ENCODE measurements around the gene DGKQ. TPM values are rescaled to one million over a fixed set of nuclear protein-coding genes. Genes with fewer than 3 reads are reported as not detected.

DGKQ gene
- 1.9 TPM for polyA plus RNA-seq (2013, experiment 1 of 2)
- 1.7 TPM for polyA plus RNA-seq (2013, experiment 2 of 2)

- H3K79me2 ChIP-seq (ENCODE audit: control insufficient read depth, insufficient read depth, low read length), result no peaks in the 10 kb centered on the region
- no peak within 1 kb of the TSS for H3K4ac ChIP-seq (ENCODE audit: low read depth, low read length)
- DNase-seq, result peak; percentile 78
- H3K27me3 ChIP-seq (ENCODE audit: insufficient read depth, low read length, poor library complexity), result no peaks in the 10 kb centered on the region
- peak within 1 kb of the TSS; percentile 81 for H3K56ac ChIP-seq (ENCODE audit: low read length)
- no peak within 1 kb of the TSS for H4K8ac ChIP-seq (ENCODE audit: low read depth, low read length)
- no CpG with 5 or more reads among the region's 123 CpGs for WGBS (ENCODE audit: extremely low coverage, insufficient coverage, low lambda C conversion rate)
- H2BK5ac ChIP-seq (ENCODE audit: low read length), result no peak within 1 kb of the TSS
- no peak within 1 kb of the TSS for H4K5ac ChIP-seq (ENCODE audit: low read length)
- H3K36me3 ChIP-seq (ENCODE audit: control insufficient read depth, insufficient read depth, low read length), result no peaks in the 10 kb centered on the region
- H3K79me1 ChIP-seq (ENCODE audit: low read length), result no peaks in the 10 kb centered on the region
- no peak within 1 kb of the TSS for H2AK5ac ChIP-seq (ENCODE audit: low read length)
- no peak within 1 kb of the TSS for H2BK120ac ChIP-seq (ENCODE audit: low read depth, low read length)
- no peak within 1 kb of the TSS for H2BK15ac ChIP-seq (replicated peaks; ENCODE audit: low read depth)
- peak within 1 kb of the TSS; percentile 24 for H3K4me2 ChIP-seq (ENCODE audit: low read length)
- H3K27ac ChIP-seq (ENCODE audit: low read depth, low read length), result no peak within 1 kb of the TSS
- no peak within 1 kb of the TSS for H3K18ac ChIP-seq (ENCODE audit: low read length)
- H3K4me1 ChIP-seq (ENCODE audit: control insufficient read depth, low read depth, low read length), result peaks cover 12% of the 10 kb centered on the region
- peak within 1 kb of the TSS; percentile 68 for H3K9ac ChIP-seq (ENCODE audit: low read length)
- H3K23ac ChIP-seq (ENCODE audit: low read length), result peak within 1 kb of the TSS; percentile 94
- H3K4me3 ChIP-seq (ENCODE audit: low read length), result peak within 1 kb of the TSS; percentile 49
Measured at GRCh38 chr4:973431-974397, at the start of gene DGKQ. Gene DGKQ, minus strand, starts transcription at chr4:973569. Its CDS starts 87 bp downstream, at chr4:973482.

- Histone ChIP-seq H3K79me2 (ENCODE audit: control insufficient read depth, insufficient read depth, low read length) (no peaks in the 10 kb centered on the region), H2AK5ac (ENCODE audit: low read length) (no peak overlapping the region), H3K4ac (ENCODE audit: low read depth, low read length) (no peak overlapping the region), H4K8ac (ENCODE audit: low read depth, low read length) (no peak overlapping the region), H2BK15ac (replicated peaks; ENCODE audit: low read depth) (no peak overlapping the region), H2BK5ac (ENCODE audit: low read length) (no peak overlapping the region), H3K56ac (ENCODE audit: low read length) (no peak overlapping the region), H3K4me3 (ENCODE audit: low read length) (no peak overlapping the region), H3K23ac (ENCODE audit: low read length) (no peak overlapping the region), H3K18ac (ENCODE audit: low read length) (no peak overlapping the region), H3K36me3 (ENCODE audit: control insufficient read depth, insufficient read depth, low read length) (peaks cover 8% of the 10 kb centered on the region), H3K9ac (ENCODE audit: low read length) (no peak overlapping the region), H4K5ac (ENCODE audit: low read length) (no peak overlapping the region), H3K27me3 (ENCODE audit: insufficient read depth, low read length, poor library complexity) (no peaks in the 10 kb centered on the region), H3K79me1 (ENCODE audit: low read length) (no peaks in the 10 kb centered on the region), H3K4me1 (ENCODE audit: control insufficient read depth, low read depth, low read length) (no peaks in the 10 kb centered on the region), H3K4me2 (ENCODE audit: low read length) (no peak overlapping the region), H2BK120ac (ENCODE audit: low read depth, low read length) (no peak overlapping the region), H3K27ac (ENCODE audit: low read depth, low read length) (no peak overlapping the region)
- WGBS (ENCODE audit: extremely low coverage, insufficient coverage, low lambda C conversion rate), result no CpG with 5 or more reads among the region's 19 CpGs
- DNase-seq, result no peak
Measured at GRCh38 chr4:1022739-1023066, 49.3 kb upstream of the DGKQ start.

GRCh38 chr4:1022051-1022738 is 48.8 kb upstream of the DGKQ start:
- no CpG with 5 or more reads among the region's 46 CpGs for WGBS (ENCODE audit: extremely low coverage, insufficient coverage, low lambda C conversion rate)
- Histone ChIP-seq H2AK5ac (ENCODE audit: low read length) (no peak overlapping the region), H3K23ac (ENCODE audit: low read length) (no peak overlapping the region), H3K4me1 (ENCODE audit: control insufficient read depth, low read depth, low read length) (no peaks in the 10 kb centered on the region), H3K18ac (ENCODE audit: low read length) (no peak overlapping the region), H3K4ac (ENCODE audit: low read depth, low read length) (no peak overlapping the region), H3K56ac (ENCODE audit: low read length) (no peak overlapping the region), H3K79me2 (ENCODE audit: control insufficient read depth, insufficient read depth, low read length) (no peaks in the 10 kb centered on the region), H4K5ac (ENCODE audit: low read length) (no peak overlapping the region), H3K36me3 (ENCODE audit: control insufficient read depth, insufficient read depth, low read length) (peaks cover 8% of the 10 kb centered on the region), H2BK5ac (ENCODE audit: low read length) (no peak overlapping the region), H3K27ac (ENCODE audit: low read depth, low read length) (no peak overlapping the region), H3K27me3 (ENCODE audit: insufficient read depth, low read length, poor library complexity) (no peaks in the 10 kb centered on the region), H3K4me3 (ENCODE audit: low read length) (no peak overlapping the region), H2BK120ac (ENCODE audit: low read depth, low read length) (no peak overlapping the region), H3K79me1 (ENCODE audit: low read length) (no peaks in the 10 kb centered on the region), H3K4me2 (ENCODE audit: low read length) (no peak overlapping the region), H2BK15ac (replicated peaks; ENCODE audit: low read depth) (no peak overlapping the region), H4K8ac (ENCODE audit: low read depth, low read length) (no peak overlapping the region), H3K9ac (ENCODE audit: low read length) (no peak overlapping the region)
- DNase-seq, result no peak

GRCh38 chr4:1021386-1022050 is 48.1 kb upstream of the DGKQ start:
- Histone ChIP-seq H3K9ac (ENCODE audit: low read length) (no peak overlapping the region), H3K18ac (ENCODE audit: low read length) (no peak overlapping the region), H3K79me1 (ENCODE audit: low read length) (no peaks in the 10 kb centered on the region), H2BK120ac (ENCODE audit: low read depth, low read length) (no peak overlapping the region), H3K4me3 (ENCODE audit: low read length) (no peak overlapping the region), H2AK5ac (ENCODE audit: low read length) (no peak overlapping the region), H3K27me3 (ENCODE audit: insufficient read depth, low read length, poor library complexity) (no peaks in the 10 kb centered on the region), H2BK15ac (replicated peaks; ENCODE audit: low read depth) (no peak overlapping the region), H3K79me2 (ENCODE audit: control insufficient read depth, insufficient read depth, low read length) (no peaks in the 10 kb centered on the region), H3K23ac (ENCODE audit: low read length) (no peak overlapping the region), H4K8ac (ENCODE audit: low read depth, low read length) (no peak overlapping the region), H3K27ac (ENCODE audit: low read depth, low read length) (no peak overlapping the region), H3K4me1 (ENCODE audit: control insufficient read depth, low read depth, low read length) (no peaks in the 10 kb centered on the region), H3K36me3 (ENCODE audit: control insufficient read depth, insufficient read depth, low read length) (peaks cover 8% of the 10 kb centered on the region), H4K5ac (ENCODE audit: low read length) (no peak overlapping the region), H2BK5ac (ENCODE audit: low read length) (no peak overlapping the region), H3K4me2 (ENCODE audit: low read length) (no peak overlapping the region), H3K4ac (ENCODE audit: low read depth, low read length) (no peak overlapping the region), H3K56ac (ENCODE audit: low read length) (no peak overlapping the region)
- no CpG with 5 or more reads among the region's 19 CpGs for WGBS (ENCODE audit: extremely low coverage, insufficient coverage, low lambda C conversion rate)
- DNase-seq, result no peak

- H4K5ac ChIP-seq (ENCODE audit: low read length), result no peak overlapping the region
- H2BK120ac ChIP-seq (ENCODE audit: low read depth, low read length), result no peak overlapping the region
- H3K27ac ChIP-seq (ENCODE audit: low read depth, low read length), result no peak overlapping the region
- H2AK5ac ChIP-seq (ENCODE audit: low read length), result no peak overlapping the region
- no peak overlapping the region for H3K4me2 ChIP-seq (ENCODE audit: low read length)
- H3K4ac ChIP-seq (ENCODE audit: low read depth, low read length), result no peak overlapping the region
- H2BK5ac ChIP-seq (ENCODE audit: low read length), result no peak overlapping the region
- no peak overlapping the region for H4K8ac ChIP-seq (ENCODE audit: low read depth, low read length)
- H2BK15ac ChIP-seq (replicated peaks; ENCODE audit: low read depth), result no peak overlapping the region
- H3K9ac ChIP-seq (ENCODE audit: low read length), result no peak overlapping the region
- no peaks in the 10 kb centered on the region for H3K79me2 ChIP-seq (ENCODE audit: control insufficient read depth, insufficient read depth, low read length)
- H3K4me3 ChIP-seq (ENCODE audit: low read length), result no peak overlapping the region
- H3K18ac ChIP-seq (ENCODE audit: low read length), result no peak overlapping the region
- H3K27me3 ChIP-seq (ENCODE audit: insufficient read depth, low read length, poor library complexity), result no peaks in the 10 kb centered on the region
- no peak overlapping the region for H3K23ac ChIP-seq (ENCODE audit: low read length)
- no peaks in the 10 kb centered on the region for H3K36me3 ChIP-seq (ENCODE audit: control insufficient read depth, insufficient read depth, low read length)
- no peaks in the 10 kb centered on the region for H3K79me1 ChIP-seq (ENCODE audit: low read length)
- WGBS (ENCODE audit: extremely low coverage, insufficient coverage, low lambda C conversion rate), result no CpG with 5 or more reads among the region's 23 CpGs
- H3K4me1 ChIP-seq (ENCODE audit: control insufficient read depth, low read depth, low read length), result no peaks in the 10 kb centered on the region
- H3K56ac ChIP-seq (ENCODE audit: low read length), result peak overlapping the region; percentile 28
- peak; percentile 45 for DNase-seq
Measured at GRCh38 chr4:1019729-1020470, 46.5 kb upstream of the DGKQ start.

All from mesendoderm (in vitro differentiated cells).